ENCODE results near the gene KRTAP5-9.

KRTAP5-9 gene

DNA sequence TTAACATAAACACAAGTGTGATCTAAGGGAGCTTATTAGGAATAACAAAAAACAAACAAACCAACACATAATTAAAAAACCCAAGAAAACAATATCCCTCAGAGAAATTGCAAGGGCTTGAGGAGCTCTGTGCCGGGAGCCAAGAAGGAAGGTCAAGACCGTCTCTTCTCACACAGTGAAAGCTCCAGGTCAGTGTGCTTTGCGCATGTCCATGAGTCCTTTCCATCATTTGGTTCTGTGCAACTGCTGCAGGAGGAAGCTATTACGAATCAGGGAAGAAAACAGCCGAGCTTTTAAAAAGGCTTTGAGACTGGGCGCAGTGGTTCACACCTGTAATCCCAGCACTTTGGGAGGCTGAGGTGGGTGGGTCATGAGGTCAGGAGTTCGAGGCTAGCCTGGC, 5.8 kb upstream of the KRTAP5-9 start:
- DNase-seq (ENCODE audit: low read depth), result no peak
- H3K4me3 ChIP-seq (ENCODE audit: low read depth, low read length), result no peak overlapping the region
- TF ChIP-seq CTCF (IDR thresholded peaks at IDR 0.05; ENCODE audit: low read depth, low read length, missing control alignments), result no peak

DNA sequence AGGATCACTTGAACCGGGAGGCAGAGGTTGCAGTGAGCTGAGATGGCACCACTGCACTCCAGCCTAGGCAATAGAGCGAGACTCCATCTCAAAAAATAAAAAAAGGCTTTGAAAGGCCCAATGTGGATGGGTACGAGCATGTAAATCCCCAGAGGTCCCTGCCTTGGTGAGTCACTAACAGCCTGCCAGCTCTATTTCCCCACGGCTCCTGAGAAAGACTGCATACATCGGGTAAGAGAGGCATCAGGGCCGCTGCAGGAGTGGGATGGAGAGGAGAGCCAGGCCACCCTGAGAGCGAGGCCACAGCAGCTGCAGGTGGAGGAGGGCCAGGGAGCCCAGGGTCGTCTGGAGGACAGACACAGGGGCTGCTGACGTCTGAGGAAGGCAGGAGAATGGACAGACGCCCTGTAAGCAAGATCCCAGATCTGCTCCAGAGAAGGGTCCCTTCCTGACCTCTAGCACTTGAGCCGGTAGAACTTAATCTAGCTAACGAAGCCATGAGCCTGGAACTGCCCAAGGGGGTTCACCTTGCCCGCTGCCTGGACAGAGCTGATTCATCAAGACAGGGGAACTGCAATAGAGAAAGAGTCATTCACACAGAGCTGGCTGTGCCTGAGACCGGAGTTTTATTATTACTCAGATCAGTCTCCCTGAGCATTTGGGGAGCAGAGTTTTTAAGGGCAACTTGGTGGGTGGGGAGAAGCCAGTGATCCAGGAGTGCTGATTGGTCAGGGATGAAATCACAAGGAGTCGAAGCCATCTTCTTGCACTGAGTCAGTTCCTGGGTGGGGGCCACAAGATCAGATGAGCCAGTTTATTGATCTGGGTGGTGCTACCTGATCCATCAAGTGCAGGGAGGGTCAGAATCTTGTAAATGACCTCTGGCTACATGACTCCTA, 5.1 kb upstream of the KRTAP5-9 start:
- peak; percentile 51 for DNase-seq (ENCODE audit: low read depth)
- TF ChIP-seq CTCF (IDR thresholded peaks at IDR 0.05; ENCODE audit: low read depth, low read length, missing control alignments), result no peak
- H3K4me3 ChIP-seq (ENCODE audit: low read depth, low read length), result no peak overlapping the region

DNA sequence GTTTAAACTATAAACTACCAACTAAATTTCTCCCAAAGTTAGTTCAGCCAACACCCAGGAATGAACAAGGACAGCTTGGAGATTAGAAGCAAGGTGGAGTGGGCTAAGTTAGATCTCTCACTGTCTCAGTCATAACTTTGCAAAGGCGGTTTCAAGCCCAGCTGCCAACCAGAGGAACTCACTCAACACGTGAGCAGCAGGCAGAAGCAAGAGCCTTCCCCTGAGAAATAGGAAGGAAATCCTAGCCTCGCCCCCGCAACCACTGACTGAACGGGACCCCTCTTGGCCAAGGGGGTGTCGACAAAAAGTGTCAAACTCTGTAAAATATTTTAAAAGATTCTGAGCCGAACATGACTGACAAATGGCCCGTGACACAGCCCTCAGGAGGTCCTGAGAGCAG, 4.4 kb upstream of the KRTAP5-9 start:
- DNase-seq (ENCODE audit: low read depth), result no peak
- H3K4me3 ChIP-seq (ENCODE audit: low read depth, low read length), result no peak overlapping the region
- TF ChIP-seq CTCF (IDR thresholded peaks at IDR 0.05; ENCODE audit: low read depth, low read length, missing control alignments), result no peak

GRCh38 chr11:71544525-71545214, 3.5 kb upstream of the KRTAP5-9 start:
- no peak for TF ChIP-seq CTCF (IDR thresholded peaks at IDR 0.05; ENCODE audit: low read depth, low read length, missing control alignments)
- no peak overlapping the region for H3K4me3 ChIP-seq (ENCODE audit: low read depth, low read length)
- DNase-seq (ENCODE audit: low read depth), result no peak

- H3K4me3 ChIP-seq (ENCODE audit: low read depth, low read length), result no peak overlapping the region
- DNase-seq (ENCODE audit: low read depth), result no peak
- no peak for TF ChIP-seq CTCF (IDR thresholded peaks at IDR 0.05; ENCODE audit: low read depth, low read length, missing control alignments)
Measured at GRCh38 chr11:71545405-71545966, 2.7 kb upstream of the KRTAP5-9 start.

DNA sequence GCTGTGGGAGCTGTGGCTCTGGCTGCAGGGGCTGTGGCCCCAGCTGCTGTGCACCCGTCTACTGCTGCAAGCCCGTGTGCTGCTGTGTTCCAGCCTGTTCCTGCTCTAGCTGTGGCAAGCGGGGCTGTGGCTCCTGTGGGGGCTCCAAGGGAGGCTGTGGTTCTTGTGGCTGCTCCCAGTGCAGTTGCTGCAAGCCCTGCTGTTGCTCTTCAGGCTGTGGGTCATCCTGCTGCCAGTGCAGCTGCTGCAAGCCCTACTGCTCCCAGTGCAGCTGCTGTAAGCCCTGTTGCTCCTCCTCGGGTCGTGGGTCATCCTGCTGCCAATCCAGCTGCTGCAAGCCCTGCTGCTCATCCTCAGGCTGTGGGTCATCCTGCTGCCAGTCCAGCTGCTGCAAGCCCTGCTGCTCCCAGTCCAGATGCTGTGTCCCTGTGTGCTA, 514 bp downstream of the KRTAP5-9 start:
- no peak for DNase-seq (ENCODE audit: low read depth)
- no peak for TF ChIP-seq CTCF (IDR thresholded peaks at IDR 0.05; ENCODE audit: low read depth, low read length, missing control alignments)

More for the DNA sequence above, 514 bp downstream of the KRTAP5-9 start:
- no peak overlapping the region for H3K4me3 ChIP-seq (ENCODE audit: low read depth, low read length)

All from GM12864 (cell line).